T-helper 1 cell treated with Interleukin-12 subunit alpha and Interleukin-12 subunit beta and Interleukin-4 antibody, amounts not matched to agents 30 ng/mL and 1 ng/mL, for 36 hours (primary cell): ENCODE results near the gene GLTPD2. TPM values are rescaled to one million over a fixed set of nuclear protein-coding genes. Genes with fewer than 3 reads are reported as not detected.

Experiments
- intact Hi-C: fragments of 100-400 bp; cut with micrococcal nuclease; formaldehyde crosslinking; loops from one replicate; pipeline ENCODE4 v1.15.1; 2024
- total RNA-seq: library from RNA; stranded (reverse); gene quantifications from 2 replicates; pipeline ENCODE4 v1.2.3, GENCODE V29; 2022

Gene GLTPD2
- total RNA-seq, 1 donor from 2014 or later = not detected

DNA sequence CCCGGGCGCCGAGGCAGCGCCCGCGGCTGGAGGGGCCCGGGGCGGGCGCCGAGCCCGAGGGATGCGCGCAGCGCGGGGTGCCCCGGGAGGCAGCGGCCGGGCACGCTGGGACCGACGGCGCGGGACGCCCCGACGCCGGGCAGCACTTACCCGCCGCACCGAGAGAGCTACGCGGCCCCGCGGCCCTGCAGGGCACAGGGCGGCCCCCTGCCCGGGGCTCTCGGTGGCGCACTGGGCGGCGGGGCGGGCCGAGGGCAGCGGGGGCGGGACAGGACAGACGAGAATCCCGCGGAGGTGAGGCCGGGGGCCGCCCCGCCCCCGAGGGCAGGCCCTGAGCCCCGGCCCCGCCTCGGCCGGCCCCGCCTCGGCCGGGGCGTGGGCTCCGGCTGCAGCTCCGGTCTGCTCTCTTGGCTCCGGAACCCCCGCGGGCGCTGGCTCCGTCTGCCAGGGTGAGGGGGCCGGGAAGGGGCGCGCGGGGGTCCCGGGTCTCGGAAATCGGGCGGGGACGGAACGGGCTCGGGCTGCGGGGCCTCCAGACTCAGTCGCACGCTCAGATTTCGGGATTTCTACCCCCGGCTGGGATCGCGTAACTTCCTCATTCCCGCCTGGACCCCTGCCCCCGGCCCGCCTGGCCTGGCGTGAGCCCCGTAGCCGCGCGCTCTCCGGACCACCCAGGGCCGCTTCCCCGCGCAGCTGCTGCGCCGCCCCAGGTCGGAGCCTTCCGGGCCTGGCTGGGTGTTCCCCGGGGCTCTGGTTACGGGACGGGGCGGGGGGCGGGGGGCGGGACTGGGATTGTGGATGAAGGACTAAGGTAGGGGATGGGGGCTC lies 18.2 kb downstream of the GLTPD2 start, which contains the start of gene PLD2:
TSS of gene PLD2 (plus strand) at position 376 of the 828 bp plus-strand sequence. CDS start 621 bp downstream, outside the sequence.
- intact Hi-C loops = loop anchor here (1.0 to 2.0 kb wide), 4 partner anchors 11 to 97 kb away; partner anchors contain the start of genes ARRB2, MINK1 and PSMB6

DNA sequence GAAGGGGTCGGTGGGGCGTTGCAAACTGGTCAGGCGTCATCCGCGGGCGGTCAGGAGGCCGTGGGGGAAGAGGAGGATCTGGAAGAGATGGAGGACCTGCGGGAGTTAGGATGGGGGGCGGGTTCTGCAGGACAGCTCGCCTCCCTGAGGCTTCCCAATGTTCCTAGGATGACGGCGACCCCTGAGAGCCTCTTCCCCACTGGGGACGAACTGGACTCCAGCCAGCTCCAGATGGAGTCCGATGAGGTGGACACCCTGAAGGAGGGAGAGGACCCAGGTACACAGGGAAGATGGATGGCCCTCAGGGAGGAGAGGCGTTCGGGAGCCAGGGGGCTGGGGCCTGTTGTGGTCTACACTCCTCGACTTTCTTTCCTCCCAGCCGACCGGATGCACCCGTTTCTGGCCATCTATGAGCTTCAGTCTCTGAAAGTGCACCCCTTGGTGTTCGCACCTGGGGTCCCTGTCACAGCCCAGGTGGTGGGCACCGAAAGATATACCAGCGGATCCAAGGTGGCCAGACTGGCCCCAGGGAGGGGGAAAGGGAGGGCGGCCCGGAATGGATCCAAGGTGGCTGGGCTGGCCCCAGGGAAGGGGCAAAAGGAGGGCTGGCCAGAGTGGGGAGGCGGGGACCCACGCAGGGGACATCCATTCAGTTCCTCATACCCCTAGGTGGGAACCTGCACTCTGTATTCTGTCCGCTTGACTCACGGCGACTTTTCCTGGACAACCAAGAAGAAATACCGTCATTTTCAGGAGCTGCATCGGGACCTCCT lies 19.0 kb downstream of the GLTPD2 start:
- intact Hi-C loops = loop anchor here (1.0 to 2.0 kb wide), 4 partner anchors 11 to 97 kb away; partner anchors contain the start of genes ARRB2, MINK1 and PSMB6

DNA sequence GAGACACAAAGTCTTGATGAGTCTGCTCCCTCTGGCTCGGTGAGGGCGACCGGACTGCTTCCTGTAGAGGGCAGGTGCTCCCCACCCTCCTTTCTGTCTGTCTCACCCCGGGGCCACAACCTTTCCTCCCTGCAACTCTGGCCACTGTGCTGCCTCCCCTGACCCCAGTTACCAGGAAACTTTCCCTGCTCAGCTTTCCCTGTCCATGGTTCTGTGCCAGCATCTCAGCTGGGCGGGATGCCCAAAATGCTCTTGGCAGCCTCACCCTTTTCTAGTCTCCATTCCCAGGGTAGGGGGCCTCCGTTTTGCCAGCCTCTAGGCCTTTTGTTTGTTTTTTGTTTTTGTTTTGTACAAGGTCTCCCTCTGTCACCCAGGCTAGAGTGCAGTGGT lies 19.6 kb downstream of the GLTPD2 start:
- intact Hi-C loops = no loop called here

DNA sequence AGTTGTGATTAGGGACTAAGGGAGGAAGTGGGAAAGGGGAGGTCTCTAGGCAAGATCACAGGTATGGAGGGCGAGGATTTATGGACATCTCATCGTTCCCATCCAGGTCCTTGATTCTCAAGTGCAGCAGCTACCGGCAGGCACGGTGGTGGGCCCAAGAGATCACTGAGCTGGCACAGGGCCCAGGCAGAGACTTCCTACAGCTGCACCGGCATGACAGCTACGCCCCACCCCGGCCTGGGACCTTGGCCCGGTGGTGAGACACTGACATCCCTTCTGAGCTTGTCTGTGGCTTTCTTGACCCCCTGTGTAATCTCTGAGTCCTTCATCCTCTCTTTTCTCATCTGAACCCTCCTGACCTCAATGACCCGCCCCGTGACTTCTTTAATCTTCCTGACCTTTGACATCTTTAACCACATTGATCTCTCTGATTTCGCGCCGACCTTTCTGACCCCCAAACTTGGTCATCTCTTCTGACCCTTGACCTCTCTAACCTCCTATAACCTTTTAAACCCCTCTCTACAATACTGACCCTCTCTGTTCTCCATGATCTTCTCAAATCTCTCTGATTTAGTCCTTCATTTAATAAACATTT lies 22.0 kb downstream of the GLTPD2 start:
- intact Hi-C loops = no loop called here

DNA sequence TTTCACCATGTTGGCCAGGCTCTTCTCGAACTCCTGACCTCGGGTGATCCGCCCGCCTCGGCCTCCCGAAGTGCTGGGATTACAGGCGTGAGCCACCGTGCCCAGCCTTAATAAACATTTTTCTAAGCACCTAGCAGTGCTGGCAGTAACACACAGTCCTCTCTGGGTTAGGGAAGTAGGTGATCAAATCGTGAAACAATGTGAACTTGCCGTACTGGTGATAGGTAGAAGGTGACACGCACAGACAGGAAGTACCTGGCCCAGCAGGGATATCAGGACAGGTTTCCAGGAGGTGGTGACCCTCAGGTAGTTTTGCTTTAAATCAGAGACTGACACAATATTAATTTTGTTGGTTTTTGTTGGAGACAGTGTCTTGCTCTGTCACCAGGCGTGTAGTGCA lies 22.7 kb downstream of the GLTPD2 start:
- intact Hi-C loops = no loop called here

DNA sequence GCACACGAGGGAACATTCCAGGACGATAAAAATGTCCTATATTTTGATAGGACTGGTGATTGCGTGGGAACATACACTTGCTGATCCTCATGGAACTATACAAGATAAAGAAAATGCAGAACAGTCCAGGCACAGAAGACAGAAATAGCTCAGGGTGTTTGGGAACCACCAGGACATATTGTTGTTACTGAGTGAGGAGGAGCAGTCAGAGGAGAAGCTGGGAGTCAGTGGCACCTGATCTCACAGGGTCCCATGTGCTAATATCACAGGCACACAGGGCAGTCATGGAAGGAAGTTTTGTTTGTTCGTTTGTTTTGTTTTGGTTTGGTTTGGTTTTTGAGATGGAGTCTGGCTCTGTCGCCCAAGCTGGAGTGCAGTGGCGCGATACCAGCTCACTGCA lies 23.9 kb downstream of the GLTPD2 start:
- intact Hi-C loops = no loop called here

DNA sequence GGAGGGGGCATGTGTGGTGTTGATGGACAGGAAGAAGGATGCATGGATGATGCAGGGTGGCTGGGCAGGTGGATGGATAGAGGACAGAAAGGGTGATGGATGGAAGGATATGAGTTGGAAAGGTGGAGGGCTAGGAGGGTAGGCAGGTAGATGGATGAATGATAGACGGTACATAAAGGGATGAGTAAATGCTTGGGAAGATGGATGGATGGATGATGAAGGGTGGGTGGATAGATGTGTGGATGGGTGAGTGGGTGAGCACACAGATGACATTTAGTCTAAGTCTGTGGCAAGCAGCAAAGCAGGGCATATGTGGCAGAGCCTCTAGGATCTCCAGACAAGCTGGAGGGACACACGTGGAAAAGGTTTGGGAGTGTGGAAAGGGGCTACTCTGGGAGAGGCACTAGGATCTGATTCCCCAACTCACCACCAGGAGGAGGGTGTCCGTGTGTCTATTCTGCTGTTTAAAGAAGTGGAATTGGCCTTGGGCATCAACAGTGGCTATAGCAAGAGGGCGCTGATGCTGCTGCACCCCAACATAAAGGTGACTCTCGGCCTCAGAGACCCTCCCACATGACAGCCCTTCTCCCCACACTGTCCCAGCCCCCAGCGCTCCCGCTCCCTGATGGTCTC lies 26.4 kb downstream of the GLTPD2 start:
- intact Hi-C loops = no loop called here

DNA sequence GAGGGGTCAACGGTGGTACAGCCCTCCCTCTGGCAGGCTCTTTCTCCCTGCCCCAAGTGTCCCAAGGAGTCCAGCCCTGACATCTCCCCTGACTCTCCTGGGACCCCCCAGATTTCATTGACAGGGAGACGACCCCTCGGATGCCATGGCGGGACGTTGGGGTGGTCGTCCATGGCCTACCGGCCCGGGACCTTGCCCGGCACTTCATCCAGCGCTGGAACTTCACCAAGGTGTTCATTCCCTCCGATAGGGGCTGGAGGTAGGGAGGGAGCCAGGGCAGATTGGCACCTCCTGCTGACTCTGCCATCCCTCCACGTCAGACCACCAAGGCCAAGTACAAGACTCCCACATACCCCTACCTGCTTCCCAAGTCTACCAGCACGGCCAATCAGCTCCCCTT lies 28.1 kb downstream of the GLTPD2 start:
- intact Hi-C loops = no loop called here

DNA sequence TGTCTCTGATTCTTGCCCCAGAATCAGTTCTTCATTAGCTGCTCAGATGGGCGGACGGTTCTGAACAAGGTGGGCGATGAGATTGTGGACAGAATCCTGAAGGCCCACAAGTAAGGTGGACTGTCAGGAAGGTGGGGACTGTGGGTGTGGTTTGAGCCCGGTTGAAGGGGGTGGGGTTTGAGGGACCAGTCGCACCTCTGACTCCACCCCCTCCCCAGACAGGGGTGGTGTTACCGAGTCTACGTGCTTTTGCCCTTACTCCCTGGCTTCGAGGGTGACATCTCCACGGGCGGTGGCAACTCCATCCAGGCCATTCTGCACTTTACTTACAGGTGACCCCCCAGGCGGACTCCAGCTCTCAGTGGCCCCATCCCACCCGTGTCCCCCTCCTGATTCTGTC lies 29.5 kb downstream of the GLTPD2 start:
- intact Hi-C loops = no loop called here

DNA sequence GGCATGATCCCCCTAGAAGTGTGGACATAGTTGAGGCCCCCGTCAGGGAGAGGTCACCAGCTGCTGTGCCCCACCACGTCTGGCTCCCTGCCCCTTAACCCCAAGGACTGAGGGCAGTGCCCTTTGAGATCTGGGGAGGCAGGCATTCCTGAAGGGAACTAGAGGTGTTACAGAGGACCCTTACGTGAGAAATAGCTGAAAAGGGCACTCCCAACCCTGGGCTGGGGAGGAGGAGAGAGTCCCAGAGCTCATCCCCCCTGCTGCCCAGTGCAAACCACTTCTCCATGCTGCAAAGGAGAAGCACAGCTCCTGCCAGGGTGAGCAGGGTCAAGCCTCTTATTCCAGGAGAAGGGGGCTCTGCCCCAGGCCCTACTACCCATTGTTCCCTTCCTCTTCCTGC lies 34.1 kb downstream of the GLTPD2 start:
- intact Hi-C loops = no loop called here

DNA sequence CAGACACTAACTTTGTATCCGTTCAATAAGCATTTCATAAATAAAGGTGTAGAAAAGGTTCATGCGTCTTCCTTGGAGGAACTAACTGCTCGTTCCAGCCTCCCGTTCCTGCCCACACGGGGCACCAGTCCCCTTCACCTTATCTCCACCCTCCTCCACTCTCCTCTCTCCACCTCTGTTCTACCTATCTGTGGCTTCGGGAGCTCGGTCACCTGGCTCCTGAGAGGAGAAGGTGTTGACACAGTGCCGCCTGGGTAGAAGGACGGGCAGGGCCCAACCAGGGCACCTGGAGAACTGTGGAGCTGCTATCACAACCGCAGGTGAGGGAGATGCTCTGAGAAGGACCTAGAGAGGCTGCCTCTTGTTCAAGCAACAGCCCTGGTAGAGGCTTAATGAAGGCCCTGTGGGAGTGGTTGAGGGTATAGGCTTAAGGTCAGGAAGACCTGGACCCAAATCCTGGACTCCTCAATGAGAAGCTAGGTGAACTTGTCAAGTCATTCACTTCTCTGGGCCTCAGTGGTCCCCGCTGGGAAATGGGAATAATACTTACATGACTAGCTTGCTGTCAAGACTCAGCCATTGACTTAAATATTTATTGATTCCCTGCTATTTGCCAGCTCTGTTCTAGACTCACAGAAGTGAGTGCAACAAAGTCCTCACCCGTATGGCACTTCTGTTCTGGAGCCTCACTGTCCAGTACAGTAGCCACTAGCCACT lies 34.8 kb downstream of the GLTPD2 start:
- intact Hi-C loops = no loop called here

DNA sequence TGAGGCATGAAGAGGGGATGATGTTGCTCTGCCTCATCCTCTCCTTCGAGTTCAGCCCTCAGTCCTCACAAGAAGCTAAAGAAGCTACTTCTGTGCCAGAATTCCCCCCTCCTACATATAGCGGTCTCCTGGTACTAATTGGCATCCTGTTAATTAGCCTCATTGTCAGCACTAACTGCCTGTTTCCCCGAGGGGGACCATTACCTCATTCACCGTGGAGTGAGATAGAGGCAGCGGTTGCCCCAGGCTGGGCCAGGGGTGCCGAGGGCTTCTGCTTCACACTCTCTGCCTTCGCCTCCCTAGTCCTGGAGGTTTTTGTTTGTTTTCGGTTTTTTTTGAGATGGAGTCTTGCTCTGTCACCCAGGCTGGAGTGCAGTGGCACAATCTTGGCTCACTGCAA lies 38.6 kb downstream of the GLTPD2 start:
- intact Hi-C loops = no loop called here

DNA sequence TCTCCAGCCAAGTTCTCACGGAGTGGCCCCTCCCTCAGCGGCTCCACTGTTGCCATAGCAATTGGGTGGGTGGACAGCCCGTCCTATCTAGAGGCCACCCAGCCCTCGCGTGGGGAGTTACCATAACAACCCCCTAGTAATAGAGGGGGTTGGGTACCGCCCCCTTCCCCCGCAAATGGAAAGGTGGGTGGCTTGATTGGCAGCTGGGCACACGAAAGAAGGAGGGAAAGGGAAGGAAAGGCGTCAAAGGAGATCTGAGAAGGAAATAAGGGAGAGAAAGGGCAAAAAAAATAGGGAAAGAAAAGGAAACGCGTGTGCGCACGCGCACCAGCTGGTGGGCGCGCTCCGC lies 44.0 kb downstream of the GLTPD2 start:
- intact Hi-C loops = loop anchor here (1.0 to 5.0 kb wide), 7 partner anchors 26 to 123 kb away; partner anchors contain the start of genes ARRB2, C17orf107, MED11 and PLD2

DNA sequence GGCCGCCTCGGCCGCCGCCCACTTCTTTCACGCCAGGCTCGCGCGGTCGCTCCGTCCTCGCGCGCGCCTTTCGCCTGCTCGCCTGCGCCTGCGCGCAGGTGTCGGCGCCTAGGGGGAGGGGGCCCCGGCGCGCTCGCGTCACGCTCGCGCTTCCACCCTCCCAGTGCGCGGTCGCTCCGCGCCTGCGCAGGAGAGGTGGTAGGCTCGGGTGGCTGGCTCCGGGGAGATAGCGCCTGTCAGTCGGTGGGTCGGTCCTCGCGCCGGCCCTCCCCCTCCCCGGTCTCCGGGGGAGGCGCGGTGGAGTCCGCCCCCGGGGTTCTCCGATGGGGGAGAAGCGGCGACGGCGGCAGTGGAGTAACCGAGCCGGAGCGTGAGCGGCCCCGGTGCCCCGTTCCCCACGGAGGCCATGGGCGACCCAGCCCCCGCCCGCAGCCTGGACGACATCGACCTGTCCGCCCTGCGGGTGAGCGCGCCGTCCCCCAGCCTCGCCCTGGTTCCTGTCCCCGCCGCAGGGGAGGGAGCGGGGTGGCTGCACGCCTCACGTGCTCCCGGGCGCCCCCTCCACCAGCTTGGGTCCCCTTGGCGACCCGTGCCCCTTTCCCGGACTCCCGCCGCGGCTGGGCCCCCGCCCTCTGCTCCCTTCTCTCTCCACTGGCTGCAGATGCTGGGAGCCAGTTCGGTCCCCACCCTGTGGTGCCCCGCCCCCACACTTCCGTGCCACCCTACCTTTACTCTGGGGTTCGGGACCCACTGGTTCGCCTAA lies 44.6 kb downstream of the GLTPD2 start, which contains the start of gene MINK1:
TSS of gene MINK1 (plus strand) at position 163 of the 763 bp plus-strand sequence. CDS start at position 407, 244 bp downstream.
- intact Hi-C loops = loop anchor here (1.0 to 5.0 kb wide), 7 partner anchors 26 to 123 kb away; partner anchors contain the start of genes ARRB2, C17orf107, MED11 and PLD2

DNA sequence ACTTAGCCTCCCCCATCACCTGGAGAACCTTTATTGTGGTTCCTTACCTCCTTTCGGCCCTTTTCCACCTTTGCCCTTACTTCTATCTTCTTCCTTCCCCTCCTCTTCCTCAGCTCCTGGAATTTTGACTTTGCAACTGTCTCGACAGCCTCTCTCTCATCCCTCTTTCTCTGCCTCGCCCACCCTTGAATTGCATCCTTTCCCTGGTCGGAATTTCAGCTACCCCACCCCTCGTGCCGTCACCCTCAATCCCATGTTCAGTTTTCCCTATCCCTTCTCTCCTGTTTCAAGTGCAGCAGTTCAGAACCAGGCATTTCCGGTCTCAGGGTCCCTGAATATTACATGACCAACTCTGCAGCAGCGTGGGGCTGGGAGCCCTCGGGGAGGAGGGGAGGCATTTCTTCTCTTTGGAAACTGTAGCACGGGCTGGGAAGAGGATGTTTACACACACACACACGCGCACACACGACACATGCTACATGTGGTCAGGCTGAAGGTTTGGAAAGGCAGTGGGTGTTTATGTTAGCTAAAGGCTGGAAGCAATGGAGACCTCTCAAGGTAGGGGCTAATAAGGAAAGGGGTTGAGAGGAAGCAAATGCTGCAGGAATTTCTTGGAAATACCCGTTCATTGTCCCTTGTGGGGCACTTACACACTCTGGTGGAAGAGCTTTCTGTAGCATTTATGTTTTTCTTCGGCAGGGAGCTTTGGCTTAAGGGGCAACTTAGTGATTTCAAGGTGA lies 45.3 kb downstream of the GLTPD2 start:
- intact Hi-C loops = loop anchor here (1.0 to 5.0 kb wide), 8 partner anchors 27 to 691 kb away; partner anchors contain the start of genes ARRB2, C17orf107, CYB5D2 and MED11

DNA sequence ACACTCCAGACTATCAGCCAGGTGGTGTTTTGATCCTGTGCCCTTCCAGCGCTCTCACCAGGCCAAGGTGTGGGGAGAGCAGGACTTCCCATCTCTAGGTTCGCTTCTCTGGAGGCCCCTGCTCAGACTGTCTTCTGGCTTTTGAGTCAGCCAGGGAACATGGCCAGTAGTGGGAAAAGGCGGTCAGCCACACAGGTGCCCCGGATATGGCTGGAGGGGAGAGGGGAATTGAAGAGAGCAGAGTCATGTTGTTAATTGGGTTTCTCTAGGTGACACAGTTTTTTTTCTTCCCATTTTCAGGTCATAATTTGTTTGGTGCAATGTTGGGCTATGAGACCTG lies 45.9 kb downstream of the GLTPD2 start:
- intact Hi-C loops = loop anchor here (1.0 to 5.0 kb wide), 3 partner anchors 48 to 691 kb away; partner anchors contain the start of genes C17orf107, CYB5D2 and ZZEF1

DNA sequence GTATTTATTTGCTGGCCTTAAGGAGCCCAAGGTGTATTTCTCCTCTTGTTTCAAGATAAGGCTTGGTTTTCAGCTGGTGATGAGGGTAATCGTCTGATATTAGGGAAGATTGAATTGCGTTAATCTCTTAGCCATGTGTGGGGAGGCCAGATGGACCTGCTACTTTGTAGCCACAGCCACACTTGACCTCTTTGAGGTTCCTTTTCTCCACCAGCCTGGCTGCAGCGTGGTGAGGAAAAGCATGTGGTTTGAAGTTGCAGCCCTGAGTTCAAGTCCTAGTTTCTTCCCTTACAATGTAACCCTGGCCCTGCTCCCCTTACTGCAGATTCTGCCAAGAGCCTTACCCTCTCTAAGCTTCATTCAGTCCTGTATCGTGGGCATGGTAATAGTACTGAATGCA lies 47.5 kb downstream of the GLTPD2 start:
- intact Hi-C loops = no loop called here

DNA sequence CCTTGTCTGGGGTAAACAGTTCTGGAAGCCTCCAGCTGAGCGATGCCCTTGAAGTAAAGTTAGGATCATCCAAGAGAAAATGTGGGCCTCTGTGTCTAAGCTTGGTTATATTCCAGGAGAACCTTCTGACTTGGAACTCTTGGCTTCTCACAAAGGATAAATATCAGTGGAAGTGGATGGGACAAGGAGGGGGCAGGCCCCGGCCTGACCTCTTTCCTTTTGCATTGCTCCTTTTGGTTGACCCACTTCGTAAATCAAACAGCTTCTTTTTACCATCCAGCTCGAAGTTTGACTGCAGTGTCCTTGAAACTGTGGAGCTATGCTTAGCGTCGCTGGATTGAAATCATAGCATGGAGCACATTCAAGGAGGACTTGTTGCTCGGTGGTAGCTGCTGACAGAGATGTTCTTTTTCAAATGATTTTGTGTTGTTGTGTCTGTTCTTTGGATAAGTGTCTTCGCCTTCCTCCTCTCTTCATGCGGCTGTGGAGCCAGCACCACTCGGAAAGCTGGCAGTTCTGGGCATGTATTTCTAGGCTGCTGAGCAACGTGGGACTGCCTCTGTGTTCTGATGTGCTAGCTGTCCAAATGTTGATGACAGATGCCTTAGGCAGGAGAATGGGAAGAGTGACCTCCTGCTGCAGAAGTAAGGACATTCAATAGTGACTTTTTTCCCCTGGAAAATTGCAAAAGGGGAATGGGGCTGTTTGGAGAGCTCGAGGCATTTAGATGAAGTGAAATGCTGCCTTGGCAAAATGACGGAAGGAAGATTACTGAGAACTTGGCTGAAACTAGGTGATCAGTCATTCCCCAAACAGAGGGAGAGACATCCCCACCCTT lies 48.9 kb downstream of the GLTPD2 start:
- intact Hi-C loops = no loop called here
